H9 (cell line): ENCODE measurements around the gene E4F1. TPM values are rescaled to one million over a fixed set of nuclear protein-coding genes. Genes with fewer than 3 reads are reported as not detected.

ENCODE experiments used
- DNase-seq: peaks from one replicate; pipeline ENCODE4 v3.0.0-alpha.2; 2017
- H2AFZ ChIP-seq: one replicate; pipeline ENCODE4 v1.6.1; 2013; ENCODE audit warnings: mild to moderate bottlenecking, low read length, control low read depth, moderate library complexity
- H2AK5ac ChIP-seq: 2 replicates; pipeline ENCODE4 v1.6.1; 2013; ENCODE audit warnings: low read length, control low read depth, mixed read lengths; ENCODE audit not compliant: insufficient read length
- H2BK120ac ChIP-seq: one replicate; pipeline ENCODE4 v1.6.1; 2013; ENCODE audit warnings: low read depth, mild to moderate bottlenecking, low read length, control low read depth, inconsistent platforms; ENCODE audit not compliant: poor library complexity, severe bottlenecking
- H2BK12ac ChIP-seq: 2 replicates; pipeline ENCODE4 v1.6.1; 2013; ENCODE audit warnings: low read length, control low read depth, mixed read lengths, low read depth; ENCODE audit not compliant: insufficient read length
- H2BK15ac ChIP-seq: 2 replicates; pipeline ENCODE4 v1.6.1; 2013; ENCODE audit warnings: low read depth, low read length, control low read depth
- H2BK20ac ChIP-seq: one replicate; pipeline ENCODE4 v1.6.1; 2013; ENCODE audit warnings: low read depth, mild to moderate bottlenecking, low read length, control low read depth, inconsistent platforms; ENCODE audit not compliant: poor library complexity, severe bottlenecking
- H2BK5ac ChIP-seq: 2 replicates; pipeline ENCODE4 v1.6.1; 2013; ENCODE audit warnings: low read length, control low read depth, mixed read lengths; ENCODE audit not compliant: insufficient read length
- H3K14ac ChIP-seq: 2 replicates; pipeline ENCODE4 v1.6.1; 2013; ENCODE audit warnings: low read length, control low read depth; ENCODE audit not compliant: insufficient read depth
- H3K18ac ChIP-seq: 2 replicates; pipeline ENCODE4 v1.6.1; 2013; ENCODE audit warnings: low read depth, mild to moderate bottlenecking, mixed read lengths, low read length, control low read depth; ENCODE audit not compliant: insufficient read length
- H3K23ac ChIP-seq: 2 replicates; pipeline ENCODE4 v1.6.1; 2013; ENCODE audit warnings: low read length, control low read depth, mixed read lengths, low read depth; ENCODE audit not compliant: insufficient read length
- H3K23me2 ChIP-seq: 2 replicates; pipeline ENCODE4 v1.6.1; 2013; ENCODE audit warnings: low read depth, mild to moderate bottlenecking, mixed read lengths, low read length, control low read depth; ENCODE audit not compliant: insufficient read length, poor library complexity, severe bottlenecking
- H3K27ac ChIP-seq: 2 replicates; pipeline ENCODE4 v1.5.1; 2013; ENCODE audit warnings: low read length, control low read depth, mixed read lengths, low read depth; ENCODE audit not compliant: insufficient read length
- H3K27me3 ChIP-seq: 2 replicates; pipeline ENCODE4 v1.6.1; 2013; ENCODE audit warnings: low read length, control low read depth, inconsistent platforms; ENCODE audit not compliant: insufficient read depth
- H3K4ac ChIP-seq: 2 replicates; pipeline ENCODE4 v1.6.1; 2013; ENCODE audit warnings: low read depth, mild to moderate bottlenecking, control low read depth, inconsistent platforms, low read length, moderate library complexity
- H3K4me1 ChIP-seq: 2 replicates; pipeline ENCODE4 v1.6.1; 2013; ENCODE audit warnings: low read length, control low read depth, inconsistent platforms; ENCODE audit not compliant: insufficient read depth
- H3K4me2 ChIP-seq: 2 replicates; pipeline ENCODE4 v1.6.1; 2013; ENCODE audit warnings: low read length, control low read depth, mixed read lengths; ENCODE audit not compliant: insufficient read length, insufficient read depth
- H3K56ac ChIP-seq: 2 replicates; pipeline ENCODE4 v1.6.1; 2013; ENCODE audit warnings: low read depth, mild to moderate bottlenecking, mixed read lengths, low read length, control low read depth; ENCODE audit not compliant: insufficient read length
- H3K79me1 ChIP-seq: 2 replicates; pipeline ENCODE4 v1.6.1; 2013; ENCODE audit warnings: low read depth, mild to moderate bottlenecking, moderate library complexity, low read length, control low read depth, inconsistent platforms; ENCODE audit not compliant: insufficient read depth, poor library complexity, severe bottlenecking
- H3K79me2 ChIP-seq: 2 replicates; pipeline ENCODE4 v1.6.1; 2013; ENCODE audit warnings: low read length, control low read depth, inconsistent platforms; ENCODE audit not compliant: insufficient read depth
- H3K9ac ChIP-seq: 2 replicates; pipeline ENCODE4 v1.6.1; 2013; ENCODE audit warnings: low read length, control low read depth, mixed read lengths; ENCODE audit not compliant: insufficient read length; ENCODE audit errors: extremely low read depth
- H3K9me3 ChIP-seq: one replicate; pipeline ENCODE4 v1.6.1; 2013; ENCODE audit warnings: low read depth, low read length, inconsistent platforms; ENCODE audit not compliant: control insufficient read depth
- H3T11ph ChIP-seq: one replicate; pipeline ENCODE4 v1.6.1; 2013; ENCODE audit warnings: mild to moderate bottlenecking, low read length, control low read depth, inconsistent platforms
- H4K20me1 ChIP-seq: one replicate; pipeline ENCODE4 v1.6.1; 2013; ENCODE audit not compliant: control insufficient read depth, insufficient read length, insufficient read depth
- H4K5ac ChIP-seq: 2 replicates; pipeline ENCODE4 v1.6.1; 2013; ENCODE audit warnings: low read depth, mild to moderate bottlenecking, mixed read lengths, low read length, control low read depth; ENCODE audit not compliant: insufficient read length
- H4K8ac ChIP-seq: replicated peaks from 2 replicates; pipeline ENCODE4 v1.6.1; 2013; ENCODE audit warnings: low read length, control low read depth, mixed read lengths, low read depth; ENCODE audit not compliant: insufficient read length
- H4K91ac ChIP-seq: 2 replicates; pipeline ENCODE4 v1.6.1; 2013; ENCODE audit warnings: low read depth, mild to moderate bottlenecking, moderate library complexity, mixed read lengths, low read length, control low read depth; ENCODE audit not compliant: insufficient read length
- H3K27ac Mint-ChIP-seq, 3 experiments: 2 replicates in 2 of 3; 3 replicates in 1 of 3; pipeline ENCODE4 v1.8.0; 2020 to 2021; ENCODE audit warnings: mixed read lengths in 3 of 3, mild to moderate bottlenecking in 1 of 3, moderate library complexity in 1 of 3
- H3K27me3 Mint-ChIP-seq: 2 replicates; pipeline ENCODE4 v1.8.0; 2021; ENCODE audit warnings: low read depth, mild to moderate bottlenecking, moderate library complexity, mixed read lengths
- H3K36me3 Mint-ChIP-seq, 3 experiments: 2 replicates in 2 of 3; 3 replicates in 1 of 3; pipeline ENCODE4 v1.8.0; 2020 to 2021; ENCODE audit warnings: low read depth in 3 of 3, mixed read lengths in 3 of 3; ENCODE audit not compliant: insufficient read depth in 1 of 3
- H3K4me1 Mint-ChIP-seq, 2 experiments: 2 replicates each; pipeline ENCODE4 v1.8.0; 2020; ENCODE audit warnings: mixed read lengths in 2 of 2
- H3K4me3 Mint-ChIP-seq, 2 experiments: 2 replicates in 1 of 2; 3 replicates in 1 of 2; pipeline ENCODE4 v1.8.0; 2020 to 2021; ENCODE audit warnings: mild to moderate bottlenecking in 2 of 2, mixed read lengths in 2 of 2, moderate library complexity in 1 of 2
- H3K9me3 Mint-ChIP-seq, 2 experiments: 2 replicates in 1 of 2; 3 replicates in 1 of 2; pipeline ENCODE4 v1.8.0; 2020; ENCODE audit warnings: mild to moderate bottlenecking in 2 of 2, mixed read lengths in 2 of 2, moderate library complexity in 1 of 2
- WGBS: extraction: QIAGEN DNeasy Blood & Tissue Kit; methylation state at CpG from one replicate; pipeline ENCODE4 v1.1.7; 2013; ENCODE audit warnings: missing lambda C conversion rate, low lambda C conversion rate, mixed read lengths; ENCODE audit not compliant: insufficient read length; ENCODE audit errors: extremely low coverage; 5-methylcytosine and 5-hydroxymethylcytosine counted together
- total RNA-seq: library from RNA; stranded (reverse); gene quantifications from 2 replicates; pipeline ENCODE4 v1.2.1, GENCODE V29; 2021
- TF ChIP-seq, protein P1 (sequence below): fragments of 200-600 bp; sonication (generic); conservative IDR thresholded peaks from 3 replicates; pipeline ENCODE4 v1.8.0; 2021; ENCODE audit warnings: antibody characterized with exemption, mild to moderate bottlenecking

Gene E4F1
- total RNA-seq, 1 experiment from 2014 or later: 35.9 TPM

DNA sequence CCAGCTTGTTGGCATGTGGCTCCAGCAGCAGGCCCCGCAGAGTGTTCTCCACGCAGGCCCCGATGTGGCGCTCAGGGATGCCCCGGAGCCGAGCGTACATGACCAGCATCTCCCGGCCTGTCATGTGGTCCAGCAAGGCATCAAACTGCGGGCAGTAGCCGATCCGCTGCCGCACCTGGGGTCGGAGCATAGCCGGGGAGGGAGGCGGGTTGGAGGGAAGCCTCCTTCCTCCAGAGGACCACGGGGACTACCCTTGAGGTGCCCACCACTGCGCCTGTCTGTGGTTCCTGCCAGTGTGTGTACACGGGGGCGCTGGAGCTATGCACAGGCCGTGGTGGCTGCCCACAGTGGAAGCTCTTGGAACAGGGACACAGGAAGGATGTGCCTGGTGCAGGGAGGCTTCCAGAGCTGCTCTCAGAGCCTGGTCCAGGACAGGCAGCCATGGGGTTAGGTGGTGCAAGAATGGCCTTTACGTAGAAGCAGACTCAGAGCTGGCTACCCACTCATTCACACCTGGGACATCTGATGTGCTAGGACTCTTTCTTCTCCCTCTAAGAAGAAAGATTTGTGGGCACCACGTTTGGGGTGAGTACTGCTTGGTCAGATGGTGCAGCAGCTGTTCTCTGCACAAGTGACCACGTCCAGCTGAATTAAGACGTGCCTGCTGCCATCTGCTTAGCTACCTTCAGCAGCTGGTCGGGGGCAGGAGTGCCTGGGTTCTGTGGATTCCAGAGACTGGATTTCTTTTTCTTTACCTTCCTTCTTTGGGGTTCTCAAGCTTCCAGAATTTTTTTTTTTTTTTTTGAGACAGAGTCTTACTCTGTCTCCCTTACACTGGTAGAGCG, 55.8 kb downstream of the E4F1 start:
- Mint-ChIP-seq H3K4me3 (no peak overlapping the region), H3K36me3 (no peaks in the 10 kb centered on the region; a peak in 1 of 7 replicates), H3K9me3 (no peaks in the 10 kb centered on the region), H3K27ac (no peak overlapping the region), H3K27me3 (peaks cover 7% of the 10 kb centered on the region; the same call in 1 of the 2 replicates), H3K4me1 (peaks cover 5 to 17% of the 10 kb centered on the region in 2 experiments)
- H4K8ac ChIP-seq: no peak overlapping the region
- H3K27me3 ChIP-seq: no peaks in the 10 kb centered on the region
- H2BK12ac ChIP-seq: no peak overlapping the region
- H2BK120ac ChIP-seq: no peak overlapping the region
- H2AFZ ChIP-seq: no peak overlapping the region
- no peak overlapping the region for H2BK20ac ChIP-seq
- no peak overlapping the region for H4K5ac ChIP-seq
- TF ChIP-seq, protein P1, sequence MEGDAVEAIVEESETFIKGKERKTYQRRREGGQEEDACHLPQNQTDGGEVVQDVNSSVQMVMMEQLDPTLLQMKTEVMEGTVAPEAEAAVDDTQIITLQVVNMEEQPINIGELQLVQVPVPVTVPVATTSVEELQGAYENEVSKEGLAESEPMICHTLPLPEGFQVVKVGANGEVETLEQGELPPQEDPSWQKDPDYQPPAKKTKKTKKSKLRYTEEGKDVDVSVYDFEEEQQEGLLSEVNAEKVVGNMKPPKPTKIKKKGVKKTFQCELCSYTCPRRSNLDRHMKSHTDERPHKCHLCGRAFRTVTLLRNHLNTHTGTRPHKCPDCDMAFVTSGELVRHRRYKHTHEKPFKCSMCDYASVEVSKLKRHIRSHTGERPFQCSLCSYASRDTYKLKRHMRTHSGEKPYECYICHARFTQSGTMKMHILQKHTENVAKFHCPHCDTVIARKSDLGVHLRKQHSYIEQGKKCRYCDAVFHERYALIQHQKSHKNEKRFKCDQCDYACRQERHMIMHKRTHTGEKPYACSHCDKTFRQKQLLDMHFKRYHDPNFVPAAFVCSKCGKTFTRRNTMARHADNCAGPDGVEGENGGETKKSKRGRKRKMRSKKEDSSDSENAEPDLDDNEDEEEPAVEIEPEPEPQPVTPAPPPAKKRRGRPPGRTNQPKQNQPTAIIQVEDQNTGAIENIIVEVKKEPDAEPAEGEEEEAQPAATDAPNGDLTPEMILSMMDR: no peak
- H2BK15ac ChIP-seq: no peak overlapping the region
- no peak for DNase-seq
- H3K23me2 ChIP-seq: no peaks in the 10 kb centered on the region
- no peak overlapping the region for H3K27ac ChIP-seq
- no peak overlapping the region for H2AK5ac ChIP-seq
- H3K79me2 ChIP-seq: no peaks in the 10 kb centered on the region
- H3K18ac ChIP-seq: no peak overlapping the region
- H3K9me3 ChIP-seq: no peaks in the 10 kb centered on the region
- H3K9ac ChIP-seq: no peak overlapping the region
- no peak overlapping the region for H3K23ac ChIP-seq
- H3K4me1 ChIP-seq: no peaks in the 10 kb centered on the region
- no CpG with 5 or more reads among the region's 26 CpGs for WGBS
- no peaks in the 10 kb centered on the region for H4K20me1 ChIP-seq
- no peak overlapping the region; the same call in 1 of the 2 replicates for H3K14ac ChIP-seq
- no peak overlapping the region for H2BK5ac ChIP-seq
- no peaks in the 10 kb centered on the region for H3K79me1 ChIP-seq
- no peak overlapping the region for H3T11ph ChIP-seq
- no peak overlapping the region for H4K91ac ChIP-seq
- no peak overlapping the region for H3K4ac ChIP-seq
- H3K56ac ChIP-seq: no peak overlapping the region
- no peak overlapping the region for H3K4me2 ChIP-seq
